Measurements from ENCODE around the gene SNRNP48.

SNRNP48 gene

GRCh38 chr6:7550433-7550801, 39.6 kb upstream of the SNRNP48 start:
- Histone ChIP-seq H3K4me1 (no peaks in the 10 kb centered on the region; the same call in none of the 2 replicates), H3K27me3 (ENCODE audit: low read depth) (no peaks in the 10 kb centered on the region), H3K36me3 (replicated peaks) (no peaks in the 10 kb centered on the region; the same call in 1 of the 2 replicates), H3K4me3 (no peak overlapping the region), H3K9me3 (no peaks in the 10 kb centered on the region)
- in situ Hi-C loops (cut with MboI; ENCODE audit: low sequenced_read_pairs), result no loop called here
- DNase-seq (ENCODE audit: low spot score in 2 of 2), result no peak

GRCh38 chr6:7554533-7555275, 35.3 kb upstream of the SNRNP48 start:
- H3K4me3 ChIP-seq, result no peak overlapping the region
- H3K4me1 ChIP-seq, result 0 out of 2 replicates have a peak, but pooled peaks cover 2% of the 10 kb centered on the region
- no peaks in the 10 kb centered on the region for H3K27me3 ChIP-seq (ENCODE audit: low read depth)
- no peaks in the 10 kb centered on the region for H3K9me3 ChIP-seq
- in situ Hi-C loops (cut with MboI; ENCODE audit: low sequenced_read_pairs), result no loop called here
- DNase-seq (ENCODE audit: low spot score in 2 of 2), result no peak
- H3K36me3 ChIP-seq (replicated peaks), result peaks cover 27% of the 10 kb centered on the region

DNA sequence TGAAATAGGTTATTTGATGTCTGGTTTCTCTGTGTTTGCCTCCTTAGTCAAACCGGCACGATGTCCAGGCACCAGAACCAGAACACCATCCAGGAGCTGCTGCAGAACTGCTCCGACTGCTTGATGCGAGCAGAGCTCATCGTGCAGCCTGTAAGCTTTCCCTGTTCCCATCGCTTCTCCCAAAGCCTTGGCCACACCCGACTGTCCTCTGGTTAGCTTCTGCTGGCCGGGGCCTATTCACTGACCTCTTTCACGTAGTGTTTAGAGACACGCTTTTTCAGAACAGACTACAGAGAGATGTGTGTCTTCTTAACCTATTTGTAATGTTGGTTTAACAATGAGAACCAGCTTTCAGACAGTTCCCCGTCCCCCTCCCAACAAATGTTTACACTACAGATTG, 34.3 kb upstream of the SNRNP48 start:
- peaks cover 32% of the 10 kb centered on the region for H3K36me3 ChIP-seq (replicated peaks)
- in situ Hi-C loops (cut with MboI; ENCODE audit: low sequenced_read_pairs), result no loop called here
- H3K27me3 ChIP-seq (ENCODE audit: low read depth), result no peaks in the 10 kb centered on the region
- H3K4me1 ChIP-seq, result 0 out of 2 replicates have a peak, but pooled peaks cover 4% of the 10 kb centered on the region
- no peaks in the 10 kb centered on the region for H3K9me3 ChIP-seq
- no peak overlapping the region for H3K4me3 ChIP-seq
- DNase-seq (ENCODE audit: low spot score in 2 of 2), result no peak

DNA sequence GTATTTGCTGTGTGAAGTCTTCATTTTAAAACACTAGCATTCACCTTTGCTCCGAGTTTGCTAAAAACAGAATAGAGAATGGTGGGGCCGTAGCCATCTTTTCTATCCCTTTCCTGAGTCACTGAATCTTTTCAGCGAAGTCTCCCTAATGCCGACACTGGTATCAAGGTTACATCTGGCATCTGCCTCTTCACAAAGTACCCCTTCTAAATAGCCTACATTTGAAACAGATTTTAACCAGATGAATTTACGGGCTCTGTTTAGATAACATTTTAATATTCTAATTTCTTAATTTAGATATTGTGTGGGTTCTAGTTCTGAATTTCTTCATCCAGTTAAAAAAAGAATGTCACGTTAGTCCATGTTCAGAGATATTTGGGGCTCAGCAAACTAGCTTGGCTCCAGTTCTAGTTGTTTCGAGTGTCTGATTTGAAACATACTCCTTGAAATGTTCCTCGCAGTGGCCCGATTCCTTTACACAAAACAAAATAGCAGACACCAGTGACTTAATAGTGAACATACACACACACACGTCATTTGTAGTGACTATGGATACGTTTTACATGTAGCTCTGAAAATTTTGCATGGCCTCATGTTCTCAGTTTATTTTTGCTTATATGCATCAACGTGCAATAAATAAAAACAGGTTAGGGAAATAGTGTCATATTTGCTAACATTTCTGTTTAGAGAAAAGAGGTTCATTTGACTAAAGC, 33.4 kb upstream of the SNRNP48 start:
- Histone ChIP-seq H3K4me3 (no peak overlapping the region), H3K36me3 (replicated peaks) (peaks cover 32% of the 10 kb centered on the region), H3K4me1 (0 out of 2 replicates have a peak, but pooled peaks cover 4% of the 10 kb centered on the region), H3K27me3 (ENCODE audit: low read depth) (no peaks in the 10 kb centered on the region), H3K9me3 (no peaks in the 10 kb centered on the region)
- no peak for DNase-seq (ENCODE audit: low spot score in 2 of 2)
- in situ Hi-C loops (cut with MboI; ENCODE audit: low sequenced_read_pairs), result no loop called here

- Histone ChIP-seq H3K36me3 (replicated peaks) (peaks cover 32% of the 10 kb centered on the region), H3K9me3 (no peaks in the 10 kb centered on the region), H3K27me3 (ENCODE audit: low read depth) (no peaks in the 10 kb centered on the region), H3K4me3 (no peak overlapping the region), H3K4me1 (0 out of 2 replicates have a peak, but pooled peaks cover 4% of the 10 kb centered on the region)
- in situ Hi-C loops (cut with MboI; ENCODE audit: low sequenced_read_pairs), result no loop called here
- no peak for DNase-seq (ENCODE audit: low spot score in 2 of 2)
Observed at GRCh38 chr6:7557652-7558051, 32.3 kb upstream of the SNRNP48 start.

GRCh38 chr6:7558781-7559180, 31.2 kb upstream of the SNRNP48 start:
- Histone ChIP-seq H3K9me3 (no peaks in the 10 kb centered on the region), H3K4me3 (no peak overlapping the region), H3K27me3 (ENCODE audit: low read depth) (no peaks in the 10 kb centered on the region), H3K4me1 (0 out of 2 replicates have a peak, but pooled peaks cover 4% of the 10 kb centered on the region), H3K36me3 (replicated peaks) (peaks cover 35% of the 10 kb centered on the region)
- DNase-seq (ENCODE audit: low spot score in 2 of 2), result no peak
- in situ Hi-C loops (cut with MboI; ENCODE audit: low sequenced_read_pairs), result no loop called here

DNA sequence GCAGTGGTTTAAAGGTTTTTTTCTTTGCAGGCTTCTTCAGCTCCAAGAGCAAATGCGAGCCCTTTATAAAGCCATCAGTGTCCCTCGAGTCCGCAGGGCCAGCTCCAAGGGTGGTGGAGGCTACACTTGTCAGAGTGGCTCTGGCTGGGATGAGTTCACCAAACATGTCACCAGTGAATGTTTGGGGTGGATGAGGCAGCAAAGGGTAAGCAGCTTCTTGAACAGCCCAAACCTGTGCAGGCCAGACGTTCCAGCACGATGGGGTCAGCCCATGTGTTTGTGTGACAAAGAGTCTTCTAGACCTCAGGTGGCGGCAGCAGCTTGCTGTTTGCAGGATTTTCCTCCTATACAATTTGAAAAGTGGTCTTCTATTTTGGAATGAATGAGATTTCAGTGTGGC, 30.8 kb upstream of the SNRNP48 start:
- no peaks in the 10 kb centered on the region for H3K27me3 ChIP-seq (ENCODE audit: low read depth)
- H3K36me3 ChIP-seq (replicated peaks), result peaks cover 39% of the 10 kb centered on the region
- H3K4me1 ChIP-seq, result 0 out of 2 replicates have a peak, but pooled peaks cover 4% of the 10 kb centered on the region
- DNase-seq (ENCODE audit: low spot score in 2 of 2), result no peak
- in situ Hi-C loops (cut with MboI; ENCODE audit: low sequenced_read_pairs), result no loop called here
- H3K9me3 ChIP-seq, result no peaks in the 10 kb centered on the region
- no peak overlapping the region for H3K4me3 ChIP-seq

DNA sequence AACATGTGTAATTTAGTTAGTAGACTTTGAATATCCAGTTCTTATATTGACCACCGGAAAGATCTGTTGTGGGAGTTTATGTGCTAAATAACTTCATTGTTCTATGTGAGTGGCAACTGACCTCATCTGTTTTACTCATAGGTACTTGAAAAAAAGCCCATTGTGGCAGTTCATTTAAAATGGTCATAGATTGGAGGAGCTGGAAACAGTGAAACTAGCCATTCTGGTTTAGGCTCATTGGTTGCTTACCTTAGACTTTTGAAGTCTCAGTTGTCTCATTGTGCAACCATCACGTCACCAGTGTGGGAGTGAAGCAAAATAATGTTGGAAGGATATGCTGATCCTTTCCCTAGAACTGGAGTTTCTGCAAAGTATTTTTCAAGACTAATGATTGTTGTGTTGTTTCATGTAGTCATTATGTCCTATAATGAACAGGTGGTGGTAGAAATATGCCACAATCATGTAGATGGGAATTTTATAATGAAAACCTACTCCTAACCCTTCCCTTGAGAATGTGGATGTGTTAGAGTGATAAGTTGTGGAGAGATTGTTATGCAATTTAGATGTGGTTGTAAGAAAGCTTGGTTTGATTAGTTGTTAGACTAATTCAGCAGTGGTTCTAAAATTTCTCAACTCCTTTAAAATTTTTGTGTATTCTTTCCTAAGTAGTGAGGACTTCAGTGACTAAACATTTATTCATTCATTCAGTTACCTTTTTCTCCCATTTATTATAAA, 30.2 kb upstream of the SNRNP48 start:
- Histone ChIP-seq H3K9me3 (no peaks in the 10 kb centered on the region), H3K27me3 (ENCODE audit: low read depth) (no peaks in the 10 kb centered on the region), H3K36me3 (replicated peaks) (peaks cover 41% of the 10 kb centered on the region), H3K4me3 (no peak overlapping the region), H3K4me1 (0 out of 2 replicates have a peak, but pooled peaks cover 4% of the 10 kb centered on the region)
- no peak for DNase-seq (ENCODE audit: low spot score in 2 of 2)
- in situ Hi-C loops (cut with MboI; ENCODE audit: low sequenced_read_pairs), result no loop called here

GRCh38 chr6:7561153-7561964, 28.6 kb upstream of the SNRNP48 start:
- H3K4me1 ChIP-seq, result 0 out of 2 replicates have a peak, but pooled peaks cover 4% of the 10 kb centered on the region
- DNase-seq (ENCODE audit: low spot score in 2 of 2), result no peak
- H3K9me3 ChIP-seq, result no peaks in the 10 kb centered on the region
- H3K27me3 ChIP-seq (ENCODE audit: low read depth), result no peaks in the 10 kb centered on the region
- H3K36me3 ChIP-seq (replicated peaks), result peaks cover 47% of the 10 kb centered on the region
- H3K4me3 ChIP-seq, result no peak overlapping the region
- in situ Hi-C loops (cut with MboI; ENCODE audit: low sequenced_read_pairs), result no loop called here

DNA sequence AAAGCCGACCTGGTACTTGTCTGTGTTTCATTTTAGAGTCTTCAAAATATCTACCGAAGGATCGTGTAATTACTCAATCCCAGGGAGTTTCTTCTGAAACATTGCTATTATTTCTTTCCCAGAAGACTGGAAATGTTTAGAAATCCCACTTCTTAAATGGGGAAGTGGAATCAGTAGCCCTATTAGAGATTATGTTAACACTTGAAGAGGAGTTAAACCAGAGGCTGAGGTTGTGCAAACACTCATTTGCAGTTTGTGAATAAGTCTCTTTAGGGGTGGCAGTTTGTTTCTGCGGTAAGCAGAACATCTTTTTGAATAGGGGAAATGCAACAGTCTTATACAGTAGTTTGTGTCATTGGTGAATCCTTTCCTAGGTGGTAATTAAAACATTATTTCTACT, 27.2 kb upstream of the SNRNP48 start:
- H3K27me3 ChIP-seq (ENCODE audit: low read depth), result no peaks in the 10 kb centered on the region
- in situ Hi-C loops (cut with MboI; ENCODE audit: low sequenced_read_pairs), result no loop called here
- no peak for DNase-seq (ENCODE audit: low spot score in 2 of 2)
- H3K9me3 ChIP-seq, result no peaks in the 10 kb centered on the region
- 0 out of 2 replicates have a peak, but pooled peaks cover 4% of the 10 kb centered on the region for H3K4me1 ChIP-seq
- no peak overlapping the region for H3K4me3 ChIP-seq
- peaks cover 57% of the 10 kb centered on the region for H3K36me3 ChIP-seq (replicated peaks)

- Histone ChIP-seq H3K27me3 (ENCODE audit: low read depth) (no peaks in the 10 kb centered on the region), H3K4me3 (no peak overlapping the region), H3K36me3 (replicated peaks) (peaks cover 67% of the 10 kb centered on the region), H3K4me1 (no peaks in the 10 kb centered on the region), H3K9me3 (no peaks in the 10 kb centered on the region)
- no peak for DNase-seq (ENCODE audit: low spot score in 2 of 2)
- in situ Hi-C loops (cut with MboI; ENCODE audit: low sequenced_read_pairs), result no loop called here
Observed at GRCh38 chr6:7566107-7566506, 23.9 kb upstream of the SNRNP48 start.

DNA sequence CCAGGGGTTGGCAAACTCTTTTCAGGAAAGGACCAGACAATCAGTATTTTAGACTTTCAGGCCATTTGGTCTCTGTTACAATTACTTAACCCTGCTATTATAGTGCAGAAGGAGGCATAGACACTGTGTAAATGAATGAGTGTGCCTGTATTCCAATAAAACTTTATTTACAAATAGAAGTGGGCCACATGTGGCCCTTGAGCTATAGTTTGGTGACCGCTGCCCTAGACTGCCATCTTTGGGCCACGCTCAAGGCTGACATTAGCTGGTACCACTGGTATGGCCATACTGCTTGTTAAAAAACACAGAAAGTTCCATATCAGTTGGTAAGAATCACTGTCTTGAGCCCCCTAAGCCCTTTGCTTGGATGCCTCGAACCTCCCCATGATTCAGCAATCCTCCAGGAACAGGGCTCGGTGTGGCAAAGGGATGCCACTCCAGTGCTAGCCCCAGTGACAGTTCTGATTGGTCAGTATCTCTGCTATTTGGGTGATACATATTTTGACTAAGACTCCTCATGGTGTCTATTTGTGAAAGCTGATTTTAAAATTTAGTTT, 23.3 kb upstream of the SNRNP48 start:
- DNase-seq (ENCODE audit: low spot score in 2 of 2), result no peak
- in situ Hi-C loops (cut with MboI; ENCODE audit: low sequenced_read_pairs), result no loop called here
- H3K9me3 ChIP-seq, result no peaks in the 10 kb centered on the region
- no peaks in the 10 kb centered on the region for H3K27me3 ChIP-seq (ENCODE audit: low read depth)
- no peaks in the 10 kb centered on the region for H3K4me1 ChIP-seq
- H3K36me3 ChIP-seq (replicated peaks), result peaks cover 73% of the 10 kb centered on the region
- H3K4me3 ChIP-seq, result no peak overlapping the region

DNA sequence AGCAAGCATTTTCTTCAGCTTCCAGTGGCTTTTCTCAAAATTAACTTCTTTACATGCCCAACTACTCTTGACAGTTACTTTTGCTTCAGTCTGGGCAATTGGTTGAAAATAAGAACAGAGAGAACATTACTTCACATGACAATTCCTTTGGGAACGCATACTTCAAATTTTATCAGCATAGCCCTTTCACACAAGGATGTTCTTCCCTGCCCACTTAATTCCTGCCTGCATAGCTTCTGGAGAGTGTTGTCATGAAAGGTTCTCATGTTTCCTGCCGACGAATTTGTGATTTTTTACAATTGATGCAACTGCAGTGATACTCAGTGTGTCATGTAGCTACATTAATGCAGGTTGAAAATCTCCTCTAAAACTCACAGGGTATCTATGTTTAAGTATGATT, 22.0 kb upstream of the SNRNP48 start:
- no peak for DNase-seq (ENCODE audit: low spot score in 2 of 2)
- Histone ChIP-seq H3K27me3 (ENCODE audit: low read depth) (no peaks in the 10 kb centered on the region), H3K36me3 (replicated peaks) (peaks cover 84% of the 10 kb centered on the region), H3K4me1 (no peaks in the 10 kb centered on the region), H3K4me3 (no peak overlapping the region), H3K9me3 (no peaks in the 10 kb centered on the region)
- in situ Hi-C loops (cut with MboI; ENCODE audit: low sequenced_read_pairs), result no loop called here

Measured in HAP-1 (cell line).